Vagina (tissue), 2 donors: ENCODE results near the gene COL25A1. TPM values are rescaled to one million over a fixed set of nuclear protein-coding genes. Genes with fewer than 3 reads are reported as not detected.

Experiments
- DNase-seq, 2 donors: peaks; one replicate each; pipeline ENCODE4 v3.0.0-alpha.2; 2017; ENCODE audit errors: extremely low spot score in 2 of 2
- H3K27ac ChIP-seq: fragments of 200-600 bp; sonication (generic); one replicate; pipeline ENCODE4 v1.5.1; 2019
- H3K27me3 ChIP-seq: fragments of 200-600 bp; sonication (generic); one replicate; pipeline ENCODE4 v1.5.1; 2019
- H3K36me3 ChIP-seq, 2 donors: fragments of 200-600 bp; sonication (generic); one replicate each; pipeline ENCODE4 v1.5.1; 2017 to 2019
- H3K4me1 ChIP-seq: fragments of 200-600 bp; sonication (generic); one replicate; pipeline ENCODE4 v1.5.1; 2019
- H3K4me3 ChIP-seq, 2 donors: fragments of 200-600 bp; sonication (generic); 1 replicate in 1 of 2; 2 replicates in 1 of 2; pipeline ENCODE4 v1.5.1; 2016 to 2019
- H3K9me3 ChIP-seq: fragments of 200-600 bp; sonication (generic); one replicate; pipeline ENCODE4 v1.5.1; 2019
- POLR2A ChIP-seq, 2 donors: fragments of 450-650 bp; IDR thresholded peaks; one replicate each; pipeline ENCODE4 v1.6.1; 2017; ENCODE audit warnings: antibody characterized with exemption in 2 of 2, mild to moderate bottlenecking in 2 of 2, moderate library complexity in 2 of 2
- POLR2AphosphoS5 ChIP-seq, 2 donors: sonication (generic); formaldehyde crosslinking; IDR thresholded peaks; one replicate each; pipeline ENCODE4 v1.9.0; 2017; ENCODE audit warnings: antibody characterized with exemption in 2 of 2, mild to moderate bottlenecking in 2 of 2, low read depth in 1 of 2; ENCODE audit not compliant: insufficient read depth in 1 of 2
- intact Hi-C: fragments of 100-400 bp; cut with DNase I; formaldehyde crosslinking; loops from one replicate; pipeline ENCODE4 v1.15.1; 2023
- total RNA-seq: library from RNA; depleted of rRNA; stranded (reverse); fragments of >200 nt; gene quantifications from one replicate; pipeline ENCODE4 v1.2.3, GENCODE V29; 2016
- TF ChIP-seq, protein P1 (sequence below), 3 experiments: fragments of 450-650 bp in 2 of 3; fragments of 200-600 bp in 1 of 3; sonication (generic) in 1 of 3; IDR thresholded peaks; one replicate each; pipeline ENCODE4 v1.5.1; 2017 to 2019; ENCODE audit warnings: antibody characterized with exemption in 3 of 3, mild to moderate bottlenecking in 2 of 3, moderate library complexity in 2 of 3

COL25A1 gene
- total RNA-seq, 1 donor from 2014 or later: 0.49 TPM

DNA sequence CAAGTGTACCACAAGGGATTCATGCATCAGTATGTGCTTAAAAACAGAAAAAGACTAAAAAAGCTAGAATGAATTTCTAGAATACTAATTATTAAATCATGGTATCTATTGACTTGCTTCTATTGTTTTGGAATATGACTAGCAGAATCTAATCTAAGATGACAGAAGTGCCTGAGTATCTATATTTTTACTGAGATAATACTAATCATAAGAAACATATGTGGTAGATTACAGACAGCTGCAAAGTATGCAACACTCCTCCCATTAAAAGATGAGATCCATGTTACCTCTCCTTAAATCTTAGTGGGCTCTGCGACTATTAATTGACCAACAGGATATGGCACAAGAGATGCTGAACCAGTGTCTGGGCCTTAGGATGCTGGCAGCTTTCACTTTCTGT, 89.4 kb downstream of the COL25A1 start:
- H3K27me3 ChIP-seq: no peaks in the 10 kb centered on the region
- H3K4me1 ChIP-seq: peaks cover 5% of the 10 kb centered on the region
- H3K27ac ChIP-seq: no peak overlapping the region
- TF ChIP-seq, protein P1, sequence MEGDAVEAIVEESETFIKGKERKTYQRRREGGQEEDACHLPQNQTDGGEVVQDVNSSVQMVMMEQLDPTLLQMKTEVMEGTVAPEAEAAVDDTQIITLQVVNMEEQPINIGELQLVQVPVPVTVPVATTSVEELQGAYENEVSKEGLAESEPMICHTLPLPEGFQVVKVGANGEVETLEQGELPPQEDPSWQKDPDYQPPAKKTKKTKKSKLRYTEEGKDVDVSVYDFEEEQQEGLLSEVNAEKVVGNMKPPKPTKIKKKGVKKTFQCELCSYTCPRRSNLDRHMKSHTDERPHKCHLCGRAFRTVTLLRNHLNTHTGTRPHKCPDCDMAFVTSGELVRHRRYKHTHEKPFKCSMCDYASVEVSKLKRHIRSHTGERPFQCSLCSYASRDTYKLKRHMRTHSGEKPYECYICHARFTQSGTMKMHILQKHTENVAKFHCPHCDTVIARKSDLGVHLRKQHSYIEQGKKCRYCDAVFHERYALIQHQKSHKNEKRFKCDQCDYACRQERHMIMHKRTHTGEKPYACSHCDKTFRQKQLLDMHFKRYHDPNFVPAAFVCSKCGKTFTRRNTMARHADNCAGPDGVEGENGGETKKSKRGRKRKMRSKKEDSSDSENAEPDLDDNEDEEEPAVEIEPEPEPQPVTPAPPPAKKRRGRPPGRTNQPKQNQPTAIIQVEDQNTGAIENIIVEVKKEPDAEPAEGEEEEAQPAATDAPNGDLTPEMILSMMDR (IDR thresholded peaks at IDR 0.05): no peak
- TF ChIP-seq POLR2AphosphoS5 (IDR thresholded peaks at IDR 0.05; ENCODE audit: insufficient read depth in 1 of 2, low read depth in 1 of 2): no peak
- TF ChIP-seq POLR2A (IDR thresholded peaks at IDR 0.05): no peak
- no peaks in the 10 kb centered on the region for H3K36me3 ChIP-seq
- intact Hi-C loops: no loop called here
- H3K9me3 ChIP-seq: no peaks in the 10 kb centered on the region
- H3K4me3 ChIP-seq: no peak overlapping the region
- DNase-seq: no peak

DNA sequence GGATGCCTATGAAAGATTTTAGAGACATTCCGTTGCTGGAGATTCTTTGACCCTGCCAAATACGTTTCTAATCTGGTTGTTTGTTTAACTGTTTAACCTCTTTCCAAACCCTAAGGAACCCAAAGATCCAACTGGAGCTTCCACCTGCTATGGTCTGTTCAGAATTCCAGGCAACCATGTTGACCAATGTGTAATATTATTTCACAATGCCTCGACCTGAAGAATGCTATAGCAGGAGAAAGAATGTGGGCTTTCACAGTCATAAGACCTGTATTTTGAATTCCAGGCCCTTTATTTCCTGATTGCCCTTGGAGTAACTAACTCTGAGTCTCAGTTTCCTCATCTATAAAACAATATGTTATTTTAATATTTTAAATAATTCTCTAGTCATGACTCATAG, 90.8 kb downstream of the COL25A1 start:
- intact Hi-C loops: no loop called here
- no peak overlapping the region for H3K27ac ChIP-seq
- no peaks in the 10 kb centered on the region for H3K9me3 ChIP-seq

GRCh38 chr4:109209647-109210046, 92.8 kb downstream of the COL25A1 start:
- H3K4me1 ChIP-seq: no peaks in the 10 kb centered on the region
- TF ChIP-seq POLR2A (IDR thresholded peaks at IDR 0.05): no peak
- TF ChIP-seq POLR2AphosphoS5 (IDR thresholded peaks at IDR 0.05; ENCODE audit: insufficient read depth in 1 of 2, low read depth in 1 of 2): no peak
- TF ChIP-seq, protein P1 (IDR thresholded peaks at IDR 0.05): no peak
- no peak overlapping the region for H3K27ac ChIP-seq
- no peaks in the 10 kb centered on the region for H3K27me3 ChIP-seq
- H3K4me3 ChIP-seq: no peak overlapping the region
- no peak for DNase-seq
- no peaks in the 10 kb centered on the region for H3K36me3 ChIP-seq
- intact Hi-C loops: no loop called here
- H3K9me3 ChIP-seq: no peaks in the 10 kb centered on the region

More for the DNA sequence above, 90.8 kb downstream of the COL25A1 start:
- H3K36me3 ChIP-seq: no peaks in the 10 kb centered on the region
- H3K4me1 ChIP-seq: peaks cover 5% of the 10 kb centered on the region
- no peaks in the 10 kb centered on the region for H3K27me3 ChIP-seq
- no peak overlapping the region for H3K4me3 ChIP-seq
- TF ChIP-seq, protein P1 (IDR thresholded peaks at IDR 0.05): no peak
- TF ChIP-seq POLR2A (IDR thresholded peaks at IDR 0.05): no peak
- no peak for TF ChIP-seq POLR2AphosphoS5 (IDR thresholded peaks at IDR 0.05; ENCODE audit: insufficient read depth in 1 of 2, low read depth in 1 of 2)
- no peak for DNase-seq

DNA sequence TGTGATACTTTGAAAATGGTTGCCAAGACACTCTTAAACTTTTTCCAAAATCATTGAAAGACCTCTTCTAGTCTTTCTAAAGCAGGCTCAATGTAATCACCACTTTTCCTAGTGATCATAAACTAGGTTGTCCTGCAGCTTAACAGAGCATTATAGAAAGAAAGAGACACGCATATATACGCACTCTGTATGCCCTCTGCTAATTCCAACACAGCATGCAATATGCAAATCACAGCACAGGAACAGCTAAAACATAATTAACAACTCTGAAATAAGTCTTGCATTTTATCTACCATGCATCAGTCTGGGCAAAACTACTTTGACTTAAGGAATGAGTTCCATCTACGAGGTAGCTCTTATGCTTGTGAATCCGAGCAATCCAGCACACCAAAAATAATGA, 94.6 kb downstream of the COL25A1 start:
- intact Hi-C loops: no loop called here
- no peak overlapping the region for H3K4me3 ChIP-seq
- no peaks in the 10 kb centered on the region for H3K36me3 ChIP-seq
- no peak overlapping the region for H3K27ac ChIP-seq
- no peak for DNase-seq
- H3K27me3 ChIP-seq: no peaks in the 10 kb centered on the region
- TF ChIP-seq POLR2AphosphoS5 (IDR thresholded peaks at IDR 0.05; ENCODE audit: insufficient read depth in 1 of 2, low read depth in 1 of 2): no peak
- TF ChIP-seq, protein P1 (IDR thresholded peaks at IDR 0.05): no peak
- TF ChIP-seq POLR2A (IDR thresholded peaks at IDR 0.05): no peak
- H3K4me1 ChIP-seq: no peaks in the 10 kb centered on the region
- H3K9me3 ChIP-seq: no peaks in the 10 kb centered on the region

DNA sequence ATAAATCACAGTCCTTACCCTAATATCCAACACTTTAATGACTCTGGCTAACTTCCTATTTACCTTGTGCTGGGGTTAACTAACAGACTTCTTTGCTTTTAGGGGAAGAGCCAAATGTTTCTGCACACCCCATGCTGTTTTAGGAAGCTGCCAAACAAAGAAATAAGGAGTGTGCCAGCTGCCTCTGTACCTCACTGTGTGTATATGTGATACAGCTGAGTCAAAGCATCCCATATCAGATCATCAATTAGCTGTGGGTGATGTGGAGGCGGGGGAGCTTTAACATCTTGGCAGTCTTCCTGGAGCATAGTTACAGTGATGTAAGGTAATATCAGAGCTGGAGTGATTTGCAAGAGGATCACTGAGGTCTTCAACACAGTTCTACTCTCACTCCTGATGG, 95.4 kb downstream of the COL25A1 start:
- no peaks in the 10 kb centered on the region for H3K9me3 ChIP-seq
- intact Hi-C loops: no loop called here

More for the DNA sequence above, 95.4 kb downstream of the COL25A1 start:
- Histone ChIP-seq H3K36me3 (no peaks in the 10 kb centered on the region), H3K27ac (no peak overlapping the region), H3K4me1 (no peaks in the 10 kb centered on the region), H3K27me3 (no peaks in the 10 kb centered on the region), H3K4me3 (no peak overlapping the region)
- no peak for TF ChIP-seq POLR2AphosphoS5 (IDR thresholded peaks at IDR 0.05; ENCODE audit: insufficient read depth in 1 of 2, low read depth in 1 of 2)
- TF ChIP-seq, protein P1 (IDR thresholded peaks at IDR 0.05): no peak
- no peak for TF ChIP-seq POLR2A (IDR thresholded peaks at IDR 0.05)
- DNase-seq: no peak
